K562 (cell line): Measurements from ENCODE around the gene OOSP4A. TPM values are rescaled to one million over a fixed set of nuclear protein-coding genes. Genes with fewer than 3 reads are reported as not detected.

Experiments
- ARID1B ChIP-seq: fragments of 450-650 bp; IDR thresholded peaks from 2 replicates; pipeline ENCODE4 v1.6.1; 2016; ENCODE audit warnings: antibody characterized with exemption, mild to moderate bottlenecking, inconsistent platforms
- BDP1 ChIP-seq: IDR thresholded peaks from 3 replicates; pipeline ENCODE4 v1.6.1; 2011; ENCODE audit not compliant: insufficient read length, insufficient read depth
- CBX3 ChIP-seq, 2 experiments: IDR thresholded peaks; 1 replicate in 1 of 2; 2 replicates in 1 of 2; pipeline ENCODE4 v1.6.1; 2012; ENCODE audit warnings: inconsistent platforms in 2 of 2, low read length in 2 of 2, borderline replicate concordance in 1 of 2, control low read depth in 1 of 2
- EP400 ChIP-seq: fragments of 450-650 bp; IDR thresholded peaks from 2 replicates; pipeline ENCODE4 v1.6.1; 2017; ENCODE audit warnings: antibody characterized with exemption, mild to moderate bottlenecking, moderate library complexity
- HLTF ChIP-seq: fragments of 450-650 bp; IDR thresholded peaks from 2 replicates; pipeline ENCODE4 v1.6.1; 2016
- HMG20A ChIP-seq: fragments of 450-650 bp; formaldehyde crosslinking; conservative IDR thresholded peaks from 2 replicates; pipeline ENCODE4 v1.4.0; 2020; ENCODE audit warnings: mild to moderate bottlenecking, mixed read lengths
- POLR2H ChIP-seq: IDR thresholded peaks from 2 replicates; pipeline ENCODE4 v1.6.1; 2016; ENCODE audit warnings: missing genetic modification characterization, low read depth, mild to moderate bottlenecking, control low read depth, missing compliant biosample characterization, moderate library complexity
- SETDB1 ChIP-seq: IDR thresholded peaks from one replicate; pipeline ENCODE4 v1.6.1; 2012; ENCODE audit warnings: low read length, control low read depth, inconsistent platforms
- SLC30A9 ChIP-seq: fragments of 250-450 bp; sonication (Bioruptor Pico); IDR thresholded peaks from 2 replicates; pipeline ENCODE4 v1.8.0; 2022; ENCODE audit warnings: mild to moderate bottlenecking, moderate library complexity
- TCFL5 ChIP-seq: fragments of 250-450 bp; sonication (Bioruptor Pico); conservative IDR thresholded peaks from 2 replicates; pipeline ENCODE4 v1.6.1; 2021; ENCODE audit warnings: mild to moderate bottlenecking, moderate library complexity, matching md5 sums
- TEAD1 ChIP-seq, 2 experiments: fragments of 450-650 bp in 1 of 2; sonication (generic) in 1 of 2; formaldehyde crosslinking; IDR thresholded peaks; 2 replicates each; pipeline versions ENCODE4 v1.4.0 to v1.8.0; 2020 to 2022; ENCODE audit warnings: mild to moderate bottlenecking in 2 of 2, missing genetic modification reagents in 1 of 2
- TRIM24 ChIP-seq, 2 experiments: fragments of 450-650 bp; IDR thresholded peaks; 2 replicates each; pipeline ENCODE4 v1.6.1; 2016
- ZNF224 ChIP-seq: sonication (generic); formaldehyde crosslinking; IDR thresholded peaks from 2 replicates; pipeline ENCODE4 v1.8.0; 2022; ENCODE audit warnings: mild to moderate bottlenecking, missing genetic modification reagents
- ZNF57 ChIP-seq: fragments of 450-650 bp; formaldehyde crosslinking; IDR thresholded peaks from 2 replicates; pipeline ENCODE4 v1.4.0; 2020; ENCODE audit warnings: mild to moderate bottlenecking, moderate library complexity
- ZNF695 ChIP-seq: fragments of 450-650 bp; formaldehyde crosslinking; IDR thresholded peaks from 2 replicates; pipeline ENCODE4 v1.4.0; 2020; ENCODE audit warnings: mild to moderate bottlenecking, moderate library complexity
- polyA plus RNA-seq, 8 experiments: library from polyadenylated mRNA; depleted of rRNA in 4 of 8; stranded (reverse) in 5 of 8; unstranded in 3 of 8; fragments of >200 nt; fragmentation: Nextera tagmentation in 2 of 8; fragmentation: Illumina TruSeq in 1 of 8; extraction: Ambion mirVana in 2 of 8; extraction: Trizol in 1 of 8; gene quantifications; 2 replicates each; pipeline versions ENCODE4 v1.2.1 to v1.2.3, GENCODE V29; 2011 to 2014; ENCODE audit warnings: inconsistent platforms in 1 of 8, missing spikeins in 1 of 8
- total RNA-seq, 7 experiments: library from RNA; depleted of rRNA in 6 of 7; stranded (reverse); fragments of >200 nt in 6 of 7; fragmentation: Illumina TruSeq in 2 of 7; extraction: Trizol in 2 of 7; gene quantifications; 2 replicates each; pipeline versions ENCODE4 v1.2.1 to v1.2.3, GENCODE V29; 2011 to 2021; ENCODE audit warnings: low replicate concordance in 1 of 7
- TF ChIP-seq, protein P1 (sequence below): fragments of 450-650 bp; IDR thresholded peaks from 2 replicates; pipeline ENCODE4 v1.6.1; 2016; ENCODE audit warnings: low read depth

The OOSP4A gene
- total and polyA plus RNA-seq, 9 of the 15 experiments (the other 6 are each of a cell fraction or from before 2014, with no cell fraction given), result 0.40 to 2.4 (median 0.74) TPM; not detected in 2

DNA sequence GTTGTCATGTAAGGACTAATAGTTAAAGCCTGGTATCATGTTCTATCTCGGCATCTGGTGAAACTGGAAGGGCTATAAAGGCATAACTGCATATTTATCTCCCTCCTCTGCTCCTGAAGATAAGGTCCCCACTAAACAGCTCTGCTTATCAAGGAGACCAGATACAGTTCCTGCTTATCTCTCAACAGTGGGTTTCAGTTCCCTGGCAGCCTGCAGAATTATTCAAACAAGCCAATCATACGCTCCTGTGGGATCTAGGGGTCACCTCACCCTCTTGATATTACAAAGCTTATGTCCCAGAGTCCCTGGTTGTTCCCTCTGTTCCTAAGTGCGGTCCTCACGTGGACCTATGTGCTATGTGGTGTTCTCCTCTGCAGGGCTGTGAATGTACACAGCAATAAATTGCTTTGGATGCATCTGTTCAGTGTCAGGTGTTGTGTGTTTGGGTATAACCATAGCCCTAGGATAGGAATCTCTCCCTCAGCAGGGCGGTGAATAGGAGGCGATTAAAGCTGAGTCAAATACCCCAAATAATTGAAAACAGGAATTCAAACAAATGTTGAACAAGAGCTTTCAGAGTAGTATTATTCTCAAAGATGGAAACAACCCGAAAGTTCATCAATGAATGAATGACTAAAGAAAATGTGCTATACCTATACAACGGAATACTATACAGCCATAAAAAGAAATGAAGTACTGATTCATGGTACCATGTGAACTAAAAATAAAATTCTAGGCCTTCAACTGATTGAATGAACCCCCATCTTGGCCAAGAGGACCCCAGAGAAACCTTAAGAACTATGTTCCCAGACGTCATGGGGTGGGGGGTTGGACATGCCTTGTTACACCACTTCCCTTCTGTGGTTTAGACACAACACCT is 3.1 kb upstream of the OOSP4A start (continued):
- TF ChIP-seq, protein P1, sequence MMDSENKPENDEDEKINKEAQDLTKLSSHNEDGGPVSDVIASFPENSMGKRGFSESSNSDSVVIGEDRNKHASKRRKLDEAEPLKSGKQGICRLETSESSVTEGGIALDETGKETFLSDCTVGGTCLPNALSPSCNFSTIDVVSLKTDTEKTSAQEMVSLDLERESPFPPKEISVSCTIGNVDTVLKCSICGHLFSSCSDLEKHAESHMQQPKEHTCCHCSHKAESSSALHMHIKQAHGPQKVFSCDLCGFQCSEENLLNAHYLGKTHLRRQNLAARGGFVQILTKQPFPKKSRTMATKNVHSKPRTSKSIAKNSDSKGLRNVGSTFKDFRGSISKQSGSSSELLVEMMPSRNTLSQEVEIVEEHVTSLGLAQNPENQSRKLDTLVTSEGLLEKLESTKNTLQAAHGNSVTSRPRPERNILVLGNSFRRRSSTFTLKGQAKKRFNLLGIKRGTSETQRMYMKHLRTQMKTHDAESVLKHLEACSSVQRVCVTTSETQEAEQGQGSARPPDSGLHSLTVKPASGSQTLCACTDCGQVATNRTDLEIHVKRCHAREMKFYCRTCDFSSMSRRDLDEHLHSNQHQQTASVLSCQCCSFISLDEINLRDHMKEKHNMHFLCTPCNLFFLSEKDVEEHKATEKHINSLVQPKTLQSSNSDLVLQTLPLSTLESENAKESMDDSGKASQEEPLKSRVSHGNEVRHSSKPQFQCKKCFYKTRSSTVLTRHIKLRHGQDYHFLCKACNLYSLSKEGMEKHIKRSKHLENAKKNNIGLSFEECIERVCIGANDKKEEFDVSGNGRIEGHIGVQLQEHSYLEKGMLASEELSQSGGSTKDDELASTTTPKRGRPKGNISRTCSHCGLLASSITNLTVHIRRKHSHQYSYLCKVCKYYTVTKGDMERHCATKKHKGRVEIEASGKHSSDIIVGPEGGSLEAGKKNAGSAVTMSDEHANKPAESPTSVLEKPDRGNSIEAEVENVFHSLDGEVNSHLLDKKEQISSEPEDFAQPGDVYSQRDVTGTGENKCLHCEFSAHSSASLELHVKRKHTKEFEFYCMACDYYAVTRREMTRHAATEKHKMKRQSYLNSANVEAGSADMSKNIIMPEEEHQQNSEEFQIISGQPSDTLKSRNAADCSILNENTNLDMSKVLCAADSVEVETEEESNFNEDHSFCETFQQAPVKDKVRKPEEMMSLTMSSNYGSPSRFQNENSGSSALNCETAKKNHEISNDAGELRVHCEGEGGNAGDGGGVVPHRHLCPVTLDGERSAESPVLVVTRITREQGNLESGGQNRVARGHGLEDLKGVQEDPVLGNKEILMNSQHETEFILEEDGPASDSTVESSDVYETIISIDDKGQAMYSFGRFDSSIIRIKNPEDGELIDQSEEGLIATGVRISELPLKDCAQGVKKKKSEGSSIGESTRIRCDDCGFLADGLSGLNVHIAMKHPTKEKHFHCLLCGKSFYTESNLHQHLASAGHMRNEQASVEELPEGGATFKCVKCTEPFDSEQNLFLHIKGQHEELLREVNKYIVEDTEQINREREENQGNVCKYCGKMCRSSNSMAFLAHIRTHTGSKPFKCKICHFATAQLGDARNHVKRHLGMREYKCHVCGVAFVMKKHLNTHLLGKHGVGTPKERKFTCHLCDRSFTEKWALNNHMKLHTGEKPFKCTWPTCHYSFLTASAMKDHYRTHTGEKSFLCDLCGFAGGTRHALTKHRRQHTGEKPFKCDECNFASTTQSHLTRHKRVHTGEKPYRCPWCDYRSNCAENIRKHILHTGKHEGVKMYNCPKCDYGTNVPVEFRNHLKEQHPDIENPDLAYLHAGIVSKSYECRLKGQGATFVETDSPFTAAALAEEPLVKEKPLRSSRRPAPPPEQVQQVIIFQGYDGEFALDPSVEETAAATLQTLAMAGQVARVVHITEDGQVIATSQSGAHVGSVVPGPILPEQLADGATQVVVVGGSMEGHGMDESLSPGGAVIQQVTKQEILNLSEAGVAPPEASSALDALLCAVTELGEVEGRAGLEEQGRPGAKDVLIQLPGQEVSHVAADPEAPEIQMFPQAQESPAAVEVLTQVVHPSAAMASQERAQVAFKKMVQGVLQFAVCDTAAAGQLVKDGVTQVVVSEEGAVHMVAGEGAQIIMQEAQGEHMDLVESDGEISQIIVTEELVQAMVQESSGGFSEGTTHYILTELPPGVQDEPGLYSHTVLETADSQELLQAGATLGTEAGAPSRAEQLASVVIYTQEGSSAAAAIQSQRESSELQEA, result no peak
- peak; percentile 8; the same call in 1 of the 2 replicates for TF ChIP-seq ZNF57 (CRISPR knock-in tag)
- TF ChIP-seq POLR2H (tag), result 0 out of 2 replicates have a peak, but pooled peaks have one; percentile 10
- no peak for TF ChIP-seq ZNF224 (CRISPR knock-in tag)
- peak; percentile 95 for TF ChIP-seq HLTF
- peak in 1 of 2 experiments; percentile 78; a peak in 2 of 3 replicates for TF ChIP-seq CBX3 (IDR thresholded peaks at IDR 0.05; ENCODE audit: borderline replicate concordance in 1 of 2, low read length in 2 of 2)
- TF ChIP-seq ZNF695 (CRISPR knock-in tag), result no peak
- peak; percentile 70 for TF ChIP-seq EP400
- TF ChIP-seq SLC30A9 (CRISPR knock-in tag), result no peak
- TF ChIP-seq ARID1B, result peak; percentile 99
- TF ChIP-seq SETDB1, result no peak
- no peak for TF ChIP-seq HMG20A (CRISPR knock-in tag)
- peak; percentile 69 for TF ChIP-seq TCFL5 (CRISPR knock-in tag)
- TF ChIP-seq TRIM24 (IDR thresholded peaks at IDR 0.05), result peak; percentile 100
- TF ChIP-seq TEAD1 (CRISPR knock-in tag; IDR thresholded peaks at IDR 0.05), result peak; percentile 48 to 97; a peak in 2 of 4 replicates
- no peak for TF ChIP-seq BDP1
